NCI-H460 (cell line): ENCODE data around the gene CYP4B1. TPM values are rescaled to one million over a fixed set of nuclear protein-coding genes. Genes with fewer than 3 reads are reported as not detected.
"Not testable (repeated sequence)": the region's sequence is repeated elsewhere in the genome, so short reads cannot be mapped to it uniquely, and the experiment has no call there.

ENCODE experiments used
- DNase-seq: peaks from one replicate; pipeline ENCODE4 v3.0.0-alpha.2; 2016; ENCODE audit warnings: low read depth; ENCODE audit errors: extremely low read depth
- total RNA-seq: library from RNA; depleted of rRNA; stranded (reverse); fragments of >200 nt; shearing (Covaris generic); gene quantifications from 2 replicates; pipeline ENCODE4 v1.2.3, GENCODE V29; 2014

CYP4B1 gene
- total RNA-seq, 1 experiment from 2014 or later = not detected

GRCh38 chr1:46812996-46813857, 14.4 kb downstream of the CYP4B1 start:
- no peak for DNase-seq

- no peak for DNase-seq
Measured at GRCh38 chr1:46813858-46814396, 15.1 kb downstream of the CYP4B1 start.

DNA sequence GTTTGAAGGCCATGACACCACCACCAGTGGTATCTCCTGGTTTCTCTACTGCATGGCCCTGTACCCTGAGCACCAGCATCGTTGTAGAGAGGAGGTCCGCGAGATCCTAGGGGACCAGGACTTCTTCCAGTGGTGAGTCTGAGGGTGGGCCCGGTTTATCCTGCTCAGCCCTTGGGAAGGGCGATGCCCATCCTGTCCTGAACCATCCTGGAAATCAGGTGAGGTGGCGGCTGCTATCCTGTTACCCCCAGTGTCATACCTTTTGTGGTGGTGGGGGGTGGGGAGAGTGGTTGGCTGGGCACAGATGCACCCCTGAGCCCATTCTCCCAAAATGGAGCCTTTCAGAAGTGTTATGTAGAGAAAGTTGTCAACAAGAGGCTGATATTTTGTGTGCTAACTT, 16.3 kb downstream of the CYP4B1 start:
- no peak for DNase-seq

DNA sequence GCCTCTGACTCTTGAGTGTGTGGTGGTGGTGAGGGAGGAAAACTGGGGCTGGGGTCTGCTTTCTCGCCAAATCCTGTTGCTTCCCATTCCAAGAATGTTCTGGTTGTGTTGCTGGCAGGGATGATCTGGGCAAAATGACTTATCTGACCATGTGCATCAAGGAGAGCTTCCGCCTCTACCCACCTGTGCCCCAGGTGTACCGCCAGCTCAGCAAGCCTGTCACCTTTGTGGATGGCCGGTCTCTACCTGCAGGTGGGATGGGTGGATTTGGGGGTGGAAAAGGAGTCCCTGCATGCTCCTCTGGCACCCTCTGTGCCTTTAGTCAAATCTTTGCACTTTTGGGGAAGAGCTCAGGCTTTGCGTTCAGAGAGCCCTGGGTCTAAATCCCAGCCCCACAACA, 18.1 kb downstream of the CYP4B1 start:
- no peak for DNase-seq

DNA sequence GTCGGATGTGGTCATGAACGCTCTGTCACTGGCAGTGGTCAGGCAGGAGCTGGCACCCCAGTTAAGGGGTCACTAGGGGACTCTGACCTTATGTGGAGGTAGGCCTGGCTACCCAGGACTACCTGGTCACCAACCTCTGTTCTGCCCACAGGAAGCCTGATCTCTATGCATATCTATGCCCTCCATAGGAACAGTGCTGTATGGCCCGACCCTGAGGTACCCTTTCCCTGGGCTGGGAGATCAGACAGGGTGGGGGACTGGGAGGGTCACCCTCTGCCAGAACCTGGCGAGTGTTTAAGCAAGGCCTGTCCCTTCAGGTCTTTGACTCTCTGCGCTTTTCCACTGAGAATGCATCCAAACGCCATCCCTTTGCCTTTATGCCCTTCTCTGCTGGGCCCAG, 19.0 kb downstream of the CYP4B1 start:
- no peak for DNase-seq

- DNase-seq = no peak
Measured at GRCh38 chr1:46818591-46818990, 19.7 kb downstream of the CYP4B1 start.

- DNase-seq = no peak
Measured at GRCh38 chr1:46819335-46819734, 20.5 kb downstream of the CYP4B1 start.

GRCh38 chr1:46820076-46820475, 21.2 kb downstream of the CYP4B1 start:
- DNase-seq = no peak

- DNase-seq = no peak
Measured at GRCh38 chr1:46820560-46821060, 21.8 kb downstream of the CYP4B1 start.

DNA sequence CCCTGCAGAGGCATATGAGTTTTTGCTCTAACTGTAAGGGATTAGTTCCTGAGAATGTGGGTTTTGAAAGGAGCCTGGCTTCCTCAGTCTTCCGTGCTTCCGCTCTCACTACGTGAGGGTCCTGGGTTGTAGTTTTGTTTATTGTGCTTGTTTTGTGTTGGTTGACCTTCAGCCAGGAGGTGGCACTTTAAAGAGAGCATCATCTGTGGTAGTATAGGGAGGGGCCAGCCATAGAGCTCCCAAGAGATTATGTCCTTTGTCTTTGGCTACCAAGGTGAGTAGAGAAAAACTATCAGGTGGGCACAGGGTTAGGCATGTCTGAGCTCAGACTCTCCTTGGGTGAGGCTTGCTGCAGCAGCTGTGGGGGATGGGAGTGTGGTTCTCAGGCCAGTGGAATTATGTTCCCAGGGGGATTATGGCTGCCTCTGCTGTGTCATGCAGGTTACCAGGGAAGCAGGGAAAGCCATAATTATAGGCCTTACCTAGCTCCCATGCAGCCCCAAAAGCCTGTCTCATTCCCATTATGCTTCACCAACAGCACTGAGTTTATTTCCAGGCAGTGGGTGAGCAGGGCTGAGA, 23.5 kb downstream of the CYP4B1 start:
- DNase-seq = no peak

GRCh38 chr1:46823151-46823550, 24.3 kb downstream of the CYP4B1 start:
- no peak for DNase-seq

DNA sequence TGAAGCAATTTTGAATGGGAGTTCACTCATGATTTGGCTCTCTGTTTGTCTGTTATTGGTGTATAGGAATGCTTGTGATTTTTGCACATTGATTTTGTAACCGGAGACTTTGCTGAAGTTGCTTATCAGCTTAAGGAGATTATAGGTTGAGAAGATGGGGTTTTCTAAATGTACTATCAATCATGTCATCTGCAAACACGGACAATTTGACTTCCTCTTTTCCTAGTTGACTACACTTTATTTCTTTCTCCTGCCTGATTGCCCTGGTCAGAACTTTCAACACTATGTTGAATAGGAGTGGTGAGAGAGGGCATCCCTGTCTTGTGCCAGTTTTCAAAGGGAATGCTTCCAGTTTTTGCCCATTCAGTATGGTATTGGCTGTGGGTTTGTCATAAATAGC, 28.0 kb downstream of the CYP4B1 start:
- DNase-seq = not testable (repeated sequence)

GRCh38 chr1:46830665-46831322, 31.9 kb downstream of the CYP4B1 start:
- DNase-seq = no peak

- not testable (repeated sequence) for DNase-seq
Measured at GRCh38 chr1:46835469-46835868, 36.6 kb downstream of the CYP4B1 start.

GRCh38 chr1:46846386-46846785, 47.5 kb downstream of the CYP4B1 start:
- DNase-seq = not testable (repeated sequence)

DNA sequence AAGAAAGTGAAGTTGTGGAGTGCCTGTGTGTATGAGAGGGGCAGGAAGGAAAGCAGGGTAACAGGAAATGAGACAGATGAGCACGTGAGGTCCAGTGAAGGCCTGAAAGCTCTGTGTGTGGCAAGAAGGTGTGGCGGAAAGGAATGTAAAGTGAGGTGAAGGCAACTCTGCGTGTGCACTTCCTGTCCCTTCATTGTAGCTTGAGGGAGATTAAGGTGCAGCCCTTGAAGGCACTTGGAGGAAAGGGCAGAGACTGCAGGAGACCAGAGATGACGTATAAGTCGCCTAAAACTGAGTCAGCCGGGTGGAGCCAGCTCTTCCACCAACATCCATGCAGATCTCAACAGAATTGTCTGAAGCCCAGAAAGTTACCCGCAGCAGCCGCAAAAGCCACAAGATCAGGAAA, 58.8 kb downstream of the CYP4B1 start:
- DNase-seq = not testable (repeated sequence)

- DNase-seq = no peak
Measured at GRCh38 chr1:46862348-46862747, 63.5 kb downstream of the CYP4B1 start.
